HG02623 (cell line): ENCODE measurements around the gene TAMALIN.

Experiments used
- ATAC-seq: cut with Tn5 transposase; IDR thresholded peaks from one replicate; pipeline ENCODE4 v1.9.1; 2021; ENCODE audit warnings: moderate library complexity; ENCODE audit not compliant: unreplicated experiment

The TAMALIN gene

GRCh38 chr12:52054231-52054832, 47.6 kb downstream of the TAMALIN start:
- ATAC-seq: no peak

- no peak for ATAC-seq
Observed at GRCh38 chr12:52054833-52055730, 48.3 kb downstream of the TAMALIN start.

- no peak for ATAC-seq
Observed at GRCh38 chr12:52055731-52056711, 49.3 kb downstream of the TAMALIN start.

GRCh38 chr12:52056801-52057637, 50.3 kb downstream of the TAMALIN start:
- no peak for ATAC-seq

GRCh38 chr12:52057638-52058576, 51.2 kb downstream of the TAMALIN start:
- no peak for ATAC-seq

GRCh38 chr12:52058631-52059361, 52.0 kb downstream of the TAMALIN start:
- no peak for ATAC-seq

GRCh38 chr12:52059582-52060497, 53.1 kb downstream of the TAMALIN start:
- no peak for ATAC-seq

GRCh38 chr12:52060498-52061177, 53.9 kb downstream of the TAMALIN start:
- no peak for ATAC-seq

- ATAC-seq: no peak
Observed at GRCh38 chr12:52061470-52062166, 54.9 kb downstream of the TAMALIN start.

- ATAC-seq: no peak
Observed at GRCh38 chr12:52062167-52063081, 55.7 kb downstream of the TAMALIN start.

- ATAC-seq: no peak
Observed at GRCh38 chr12:52063082-52063924, 56.6 kb downstream of the TAMALIN start.

GRCh38 chr12:52063981-52064649, 57.4 kb downstream of the TAMALIN start:
- ATAC-seq: no peak
